ENCODE results near the gene SMURF2. TPM values are rescaled to one million over a fixed set of nuclear protein-coding genes. Genes with fewer than 3 reads are reported as not detected.

SMURF2 gene
- total RNA-seq, 1 experiment from 2014 or later: 57.6 TPM

DNA sequence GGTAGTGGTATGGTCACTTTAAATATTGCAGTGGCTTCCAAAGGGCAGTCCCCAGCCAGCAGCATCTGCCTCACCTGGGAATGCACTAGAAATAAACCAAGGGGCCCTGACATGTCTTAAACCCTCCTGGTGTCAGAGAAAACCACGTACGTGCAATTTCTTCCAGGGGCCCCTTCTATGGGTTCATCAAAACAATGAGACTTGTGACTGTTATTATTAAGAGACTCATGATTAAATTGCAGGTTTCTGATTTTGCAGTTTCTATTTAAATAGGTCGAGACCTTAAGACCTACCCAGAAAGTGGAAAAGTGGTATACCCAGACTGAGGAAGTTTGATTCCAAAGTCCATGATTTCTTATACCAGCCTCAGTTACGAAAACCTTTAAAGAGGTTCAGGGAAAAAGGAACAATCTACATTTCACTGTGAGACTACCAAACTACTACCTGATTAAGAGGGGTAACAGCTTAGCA is 164.5 kb downstream of the SMURF2 start:
- peaks cover 50% of the 10 kb centered on the region for H3K36me3 ChIP-seq (ENCODE audit: low read depth)
- no TSS peak for BruUV-seq (replicated peaks)

GRCh38 chr17:64496786-64497564 is 165.1 kb downstream of the SMURF2 start, which contains the start of gene POLG2:
POLG2 (minus strand) TSS chr17:64497054; CDS start chr17:64496968, 86 bp downstream.
- Histone ChIP-seq H4K20me1 (ENCODE audit: insufficient read depth) (peaks cover 47% of the 10 kb centered on the region), H3K9me2 (ENCODE audit: insufficient read depth) (no peaks in the 10 kb centered on the region)

More for the DNA sequence above, 164.5 kb downstream of the SMURF2 start:
- intact Hi-C loops (cut with micrococcal nuclease; ENCODE audit: unreplicated experiment): loop anchor here (1.0 to 5.0 kb wide), 2 partner anchors 55 to 170 kb away; no protein-coding TSS in a partner anchor
- POLR2A ChIA-PET (ENCODE audit: unreplicated experiment): interaction anchor here (0.7 to 1.3 kb wide), 3 partner anchors 8 to 78 kb away, joined by 3 to 10 read pairs (median 5); partner anchors contain the start of genes CEP95 and DDX5
- DNase-seq: no peak
- H3K9me2 ChIP-seq (ENCODE audit: insufficient read depth): no peaks in the 10 kb centered on the region
- TF ChIP-seq EZH2 (IDR thresholded peaks at IDR 0.05; ENCODE audit: low read depth): no peak
- TF ChIP-seq, protein P1, sequence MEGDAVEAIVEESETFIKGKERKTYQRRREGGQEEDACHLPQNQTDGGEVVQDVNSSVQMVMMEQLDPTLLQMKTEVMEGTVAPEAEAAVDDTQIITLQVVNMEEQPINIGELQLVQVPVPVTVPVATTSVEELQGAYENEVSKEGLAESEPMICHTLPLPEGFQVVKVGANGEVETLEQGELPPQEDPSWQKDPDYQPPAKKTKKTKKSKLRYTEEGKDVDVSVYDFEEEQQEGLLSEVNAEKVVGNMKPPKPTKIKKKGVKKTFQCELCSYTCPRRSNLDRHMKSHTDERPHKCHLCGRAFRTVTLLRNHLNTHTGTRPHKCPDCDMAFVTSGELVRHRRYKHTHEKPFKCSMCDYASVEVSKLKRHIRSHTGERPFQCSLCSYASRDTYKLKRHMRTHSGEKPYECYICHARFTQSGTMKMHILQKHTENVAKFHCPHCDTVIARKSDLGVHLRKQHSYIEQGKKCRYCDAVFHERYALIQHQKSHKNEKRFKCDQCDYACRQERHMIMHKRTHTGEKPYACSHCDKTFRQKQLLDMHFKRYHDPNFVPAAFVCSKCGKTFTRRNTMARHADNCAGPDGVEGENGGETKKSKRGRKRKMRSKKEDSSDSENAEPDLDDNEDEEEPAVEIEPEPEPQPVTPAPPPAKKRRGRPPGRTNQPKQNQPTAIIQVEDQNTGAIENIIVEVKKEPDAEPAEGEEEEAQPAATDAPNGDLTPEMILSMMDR (conservative IDR thresholded peaks at IDR 0.05): no peak
- H3K27ac ChIP-seq: peak overlapping the region; percentile 90
- H3K4me1 ChIP-seq (replicated peaks; ENCODE audit: insufficient read depth): peaks cover 55% of the 10 kb centered on the region
- H3K9me3 ChIP-seq (ENCODE audit: insufficient read depth, low read depth): no peaks in the 10 kb centered on the region
- CTCF ChIA-PET: interaction anchor here (0.7 kb wide), 1 partner anchor 48 kb away, joined by 3 read pairs; no protein-coding TSS in a partner anchor
- H3K27me3 ChIP-seq (ENCODE audit: insufficient read depth, low read depth): no peaks in the 10 kb centered on the region
- H3K79me2 ChIP-seq (ENCODE audit: low read depth): peaks cover 60% of the 10 kb centered on the region
- H2AFZ ChIP-seq: no peak overlapping the region
- H3K4me3 ChIP-seq: peak overlapping the region; percentile 83
- peaks cover 66% of the 10 kb centered on the region for H3F3A ChIP-seq (ENCODE audit: insufficient read depth, low read depth)
- H4K20me1 ChIP-seq (ENCODE audit: insufficient read depth): peaks cover 53% of the 10 kb centered on the region
- peak overlapping the region; percentile 98 for H3K4me2 ChIP-seq

GRCh38 chr17:64496348-64496785 is 165.7 kb downstream of the SMURF2 start:
- TF ChIP-seq, protein P1 (conservative IDR thresholded peaks at IDR 0.05): no peak
- TF ChIP-seq EZH2 (IDR thresholded peaks at IDR 0.05; ENCODE audit: low read depth): no peak
- peaks cover 58% of the 10 kb centered on the region for H3K4me1 ChIP-seq (replicated peaks; ENCODE audit: insufficient read depth)
- intact Hi-C loops (cut with micrococcal nuclease; ENCODE audit: unreplicated experiment): loop anchor here (5.0 kb wide), 1 partner anchor 169 kb away; no protein-coding TSS in a partner anchor
- H3K79me2 ChIP-seq (ENCODE audit: low read depth): peaks cover 48% of the 10 kb centered on the region
- H3K9me3 ChIP-seq (ENCODE audit: insufficient read depth, low read depth): no peaks in the 10 kb centered on the region
- no peaks in the 10 kb centered on the region for H3K9me2 ChIP-seq (ENCODE audit: insufficient read depth)
- peak in 1 of 2 experiments; percentile 42 for DNase-seq
- H4K20me1 ChIP-seq (ENCODE audit: insufficient read depth): peaks cover 41% of the 10 kb centered on the region
- ChIA-PET CTCF (no interaction called here), POLR2A (ENCODE audit: unreplicated experiment) (interaction anchor here (0.6 to 1.3 kb wide), 3 partner anchors 9 to 11 kb away, joined by 3 to 10 read pairs (median 5); partner anchors contain the start of genes CEP95 and DDX5)
- H3K4me2 ChIP-seq: peak overlapping the region; percentile 98
- peak overlapping the region; percentile 90 for H3K27ac ChIP-seq
- no peaks in the 10 kb centered on the region for H3K27me3 ChIP-seq (ENCODE audit: insufficient read depth, low read depth)
- no TSS peak for BruUV-seq (replicated peaks)
- H3K36me3 ChIP-seq (ENCODE audit: low read depth): peaks cover 47% of the 10 kb centered on the region
- peaks cover 57% of the 10 kb centered on the region for H3F3A ChIP-seq (ENCODE audit: insufficient read depth, low read depth)
- H3K4me3 ChIP-seq: peak overlapping the region; percentile 83
- H2AFZ ChIP-seq: peak overlapping the region; percentile 81

More at GRCh38 chr17:64496786-64497564, 165.1 kb downstream of the SMURF2 start, which contains the start of gene POLG2:
- H3K27ac ChIP-seq: peak within 1 kb of the TSS; percentile 90
- peaks cover 58% of the 10 kb centered on the region for H3K4me1 ChIP-seq (replicated peaks; ENCODE audit: insufficient read depth)
- peaks cover 54% of the 10 kb centered on the region for H3K79me2 ChIP-seq (ENCODE audit: low read depth)
- H3K9me3 ChIP-seq (ENCODE audit: insufficient read depth, low read depth): no peaks in the 10 kb centered on the region
- peak within 1 kb of the TSS; percentile 98 for H3K4me2 ChIP-seq
- CTCF ChIA-PET: interaction anchor here (0.7 kb wide), 1 partner anchor 48 kb away, joined by 3 read pairs; no protein-coding TSS in a partner anchor
- peaks cover 47% of the 10 kb centered on the region for H3K36me3 ChIP-seq (ENCODE audit: low read depth)
- POLR2A ChIA-PET (ENCODE audit: unreplicated experiment): interaction anchor here (0.7 to 1.3 kb wide), 3 partner anchors 8 to 77 kb away, joined by 3 to 10 read pairs (median 5); partner anchors contain the start of genes CEP95 and DDX5
- peaks cover 59% of the 10 kb centered on the region for H3F3A ChIP-seq (ENCODE audit: insufficient read depth, low read depth)
- peak within 1 kb of the TSS; percentile 83 for H3K4me3 ChIP-seq
- DNase-seq: peak; percentile 83 to 92
- H2AFZ ChIP-seq: peak within 1 kb of the TSS; percentile 81
- TSS peak; percentile 95 for BruUV-seq (replicated peaks)
- TF ChIP-seq EZH2 (IDR thresholded peaks at IDR 0.05; ENCODE audit: low read depth): no peak
- TF ChIP-seq, protein P1 (conservative IDR thresholded peaks at IDR 0.05): peak; percentile 67
- intact Hi-C loops (cut with micrococcal nuclease; ENCODE audit: unreplicated experiment): loop anchor here (1.0 to 5.0 kb wide), 2 partner anchors 55 to 170 kb away; no protein-coding TSS in a partner anchor
- no peaks in the 10 kb centered on the region for H3K27me3 ChIP-seq (ENCODE audit: insufficient read depth, low read depth)

Data from PC-9 (cell line).